Frontal cortex (tissue), 4 donors: Measurements from ENCODE around the gene NFKBIA. TPM values are rescaled to one million over a fixed set of nuclear protein-coding genes. Genes with fewer than 3 reads are reported as not detected.

Experiments used
- DNase-seq, 2 donors: peaks; one replicate each; pipeline ENCODE4 v3.0.0; 2012; ENCODE audit warnings: low spot score in 2 of 2
- FAIRE-seq: peaks from 2 replicates; lab custom pipeline; 2012; peaks lifted over from hg19 to GRCh38; lab: Jason Lieb, UNC
- total RNA-seq: library from RNA; depleted of rRNA; stranded (reverse); fragments of >200 nt; gene quantifications from one replicate; pipeline ENCODE4 v1.2.3, GENCODE V29; 2014
- donor health status: control.
- donor health status: control.
- donor health status: control.

Gene NFKBIA
- total RNA-seq, 1 donor from 2014 or later: 46.5 TPM

- no peak for FAIRE-seq
- no peak for DNase-seq
These were observed 52.0 kb downstream of the NFKBIA start for GRCh38 chr14:35352274-35353233.

- no peak for DNase-seq
- no peak for FAIRE-seq
These were observed 52.7 kb downstream of the NFKBIA start for GRCh38 chr14:35351897-35352273.

Other genes with a start within 250 kb of the NFKBIA start
- gene PSMA6, start 112.4 kb downstream of the NFKBIA start, total RNA-seq: 218 TPM
- gene INSM2, start 129.4 kb upstream of the NFKBIA start, total RNA-seq: not detected